Suprapubic skin (tissue), 4 donors: ENCODE data around the gene RAB6B. TPM values are rescaled to one million over a fixed set of nuclear protein-coding genes. Genes with fewer than 3 reads are reported as not detected.
A peak's percentile ranks its signal among the peaks of the same experiment; 100 is the strongest.

ENCODE experiments used
- DNase-seq, 2 donors: peaks; one replicate each; pipeline ENCODE4 v3.0.0-alpha.2; 2019; ENCODE audit warnings: low spot score in 2 of 2
- H3K27ac ChIP-seq: fragments of 200-600 bp; sonication (generic); one replicate; pipeline ENCODE4 v1.5.1; 2019
- H3K27me3 ChIP-seq: fragments of 200-600 bp; sonication (generic); one replicate; pipeline ENCODE4 v1.5.1; 2019
- H3K36me3 ChIP-seq: fragments of 200-600 bp; sonication (generic); one replicate; pipeline ENCODE4 v1.5.1; 2019
- H3K4me1 ChIP-seq: fragments of 200-600 bp; sonication (generic); one replicate; pipeline ENCODE4 v1.5.1; 2019
- H3K4me3 ChIP-seq: fragments of 200-600 bp; sonication (generic); one replicate; pipeline ENCODE4 v1.5.1; 2019; ENCODE audit warnings: mild to moderate bottlenecking
- H3K9me3 ChIP-seq: fragments of 200-600 bp; sonication (generic); one replicate; pipeline ENCODE4 v1.5.1; 2019
- EP300 ChIP-seq: sonication (generic); formaldehyde crosslinking; IDR thresholded peaks from one replicate; pipeline ENCODE4 v1.6.1; 2017; ENCODE audit warnings: antibody characterized with exemption
- POLR2A ChIP-seq, 2 donors: fragments of 450-650 bp; IDR thresholded peaks; one replicate each; pipeline ENCODE4 v1.6.1; 2017; ENCODE audit warnings: antibody characterized with exemption in 2 of 2, mild to moderate bottlenecking in 2 of 2, moderate library complexity in 2 of 2
- POLR2AphosphoS5 ChIP-seq, 3 donors: sonication (generic); formaldehyde crosslinking; IDR thresholded peaks; one replicate each; pipeline ENCODE4 v1.6.1; 2017; ENCODE audit warnings: antibody characterized with exemption in 3 of 3
- WGBS: methylation state at CpG from one replicate; pipeline ENCODE4 v1.1.5; 2018; 5-methylcytosine and 5-hydroxymethylcytosine counted together
- total RNA-seq, 4 donors: library from RNA; depleted of rRNA; stranded (reverse); fragments of >200 nt; gene quantifications; one replicate each; pipeline ENCODE4 v1.1.0, GENCODE V29; 2016
- TF ChIP-seq, protein P1 (sequence below), 2 donors: fragments of 200-600 bp in 1 of 2; fragments of 450-650 bp in 1 of 2; sonication (generic) in 1 of 2; IDR thresholded peaks; one replicate each; pipeline ENCODE4 v1.5.1; 2016 to 2019; ENCODE audit warnings: antibody characterized with exemption in 2 of 2, mild to moderate bottlenecking in 1 of 2, moderate library complexity in 1 of 2

RAB6B gene
- total RNA-seq, 4 donors from 2014 or later = 0.34 to 1.3 (median 0.83) TPM

DNA sequence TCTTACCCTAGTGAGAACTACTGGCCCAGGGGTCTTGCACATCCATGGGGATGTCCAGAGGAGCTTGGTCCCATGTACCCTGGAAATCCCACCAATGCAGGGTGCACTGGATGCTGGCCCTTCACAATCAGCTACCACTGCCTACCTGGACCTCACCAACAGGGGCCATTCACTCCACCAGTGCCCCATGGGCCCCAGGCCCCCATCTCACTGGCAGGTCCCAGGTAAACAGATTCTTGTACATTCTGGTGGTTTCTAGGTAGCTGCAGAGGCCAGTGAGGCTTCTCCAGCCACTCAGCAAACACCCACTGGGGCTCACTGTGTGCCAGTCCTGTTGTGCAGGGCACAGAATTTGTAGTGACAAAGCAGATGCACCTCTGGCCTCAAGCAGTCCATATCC lies 24.9 kb downstream of the RAB6B start:
- Histone ChIP-seq H3K4me3 (no peak overlapping the region), H3K27ac (no peak overlapping the region), H3K4me1 (no peaks in the 10 kb centered on the region), H3K9me3 (no peaks in the 10 kb centered on the region), H3K36me3 (no peaks in the 10 kb centered on the region), H3K27me3 (no peaks in the 10 kb centered on the region)
- DNase-seq = peak in 1 of 2 donors; percentile 9
- TF ChIP-seq, protein P1, sequence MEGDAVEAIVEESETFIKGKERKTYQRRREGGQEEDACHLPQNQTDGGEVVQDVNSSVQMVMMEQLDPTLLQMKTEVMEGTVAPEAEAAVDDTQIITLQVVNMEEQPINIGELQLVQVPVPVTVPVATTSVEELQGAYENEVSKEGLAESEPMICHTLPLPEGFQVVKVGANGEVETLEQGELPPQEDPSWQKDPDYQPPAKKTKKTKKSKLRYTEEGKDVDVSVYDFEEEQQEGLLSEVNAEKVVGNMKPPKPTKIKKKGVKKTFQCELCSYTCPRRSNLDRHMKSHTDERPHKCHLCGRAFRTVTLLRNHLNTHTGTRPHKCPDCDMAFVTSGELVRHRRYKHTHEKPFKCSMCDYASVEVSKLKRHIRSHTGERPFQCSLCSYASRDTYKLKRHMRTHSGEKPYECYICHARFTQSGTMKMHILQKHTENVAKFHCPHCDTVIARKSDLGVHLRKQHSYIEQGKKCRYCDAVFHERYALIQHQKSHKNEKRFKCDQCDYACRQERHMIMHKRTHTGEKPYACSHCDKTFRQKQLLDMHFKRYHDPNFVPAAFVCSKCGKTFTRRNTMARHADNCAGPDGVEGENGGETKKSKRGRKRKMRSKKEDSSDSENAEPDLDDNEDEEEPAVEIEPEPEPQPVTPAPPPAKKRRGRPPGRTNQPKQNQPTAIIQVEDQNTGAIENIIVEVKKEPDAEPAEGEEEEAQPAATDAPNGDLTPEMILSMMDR (IDR thresholded peaks at IDR 0.05) = no peak
- no peak for TF ChIP-seq EP300

DNA sequence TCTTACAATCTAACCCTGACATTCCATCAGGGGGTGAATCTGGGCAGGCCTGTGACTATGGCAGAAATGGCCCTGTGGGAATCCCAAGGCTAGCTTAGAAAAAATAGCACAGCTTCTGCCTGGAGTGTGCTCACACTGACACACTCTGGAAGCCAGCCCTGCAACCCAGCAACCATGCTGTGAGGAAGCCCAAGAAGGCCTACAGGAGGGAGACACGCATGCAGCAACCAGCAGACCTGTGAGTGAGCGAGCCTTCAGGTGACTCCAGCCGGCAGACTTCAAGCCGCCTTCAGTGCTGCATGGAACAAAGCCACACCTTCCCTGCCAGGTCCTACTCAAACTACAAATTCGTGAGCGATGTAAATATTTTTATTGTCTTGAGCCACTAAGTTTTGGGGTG lies 26.1 kb downstream of the RAB6B start:
- Histone ChIP-seq H3K4me1 (no peaks in the 10 kb centered on the region), H3K4me3 (no peak overlapping the region), H3K27me3 (no peaks in the 10 kb centered on the region), H3K36me3 (no peaks in the 10 kb centered on the region), H3K9me3 (no peaks in the 10 kb centered on the region), H3K27ac (no peak overlapping the region)
- TF ChIP-seq POLR2AphosphoS5 (IDR thresholded peaks at IDR 0.05) (no peak), POLR2A (IDR thresholded peaks at IDR 0.05) (no peak), EP300 (no peak)
- TF ChIP-seq, protein P1 (IDR thresholded peaks at IDR 0.05) = no peak
- 92% methylated on average over 6 of the region's 6 CpGs for WGBS
- DNase-seq = peak in 1 of 2 donors; percentile 70

DNA sequence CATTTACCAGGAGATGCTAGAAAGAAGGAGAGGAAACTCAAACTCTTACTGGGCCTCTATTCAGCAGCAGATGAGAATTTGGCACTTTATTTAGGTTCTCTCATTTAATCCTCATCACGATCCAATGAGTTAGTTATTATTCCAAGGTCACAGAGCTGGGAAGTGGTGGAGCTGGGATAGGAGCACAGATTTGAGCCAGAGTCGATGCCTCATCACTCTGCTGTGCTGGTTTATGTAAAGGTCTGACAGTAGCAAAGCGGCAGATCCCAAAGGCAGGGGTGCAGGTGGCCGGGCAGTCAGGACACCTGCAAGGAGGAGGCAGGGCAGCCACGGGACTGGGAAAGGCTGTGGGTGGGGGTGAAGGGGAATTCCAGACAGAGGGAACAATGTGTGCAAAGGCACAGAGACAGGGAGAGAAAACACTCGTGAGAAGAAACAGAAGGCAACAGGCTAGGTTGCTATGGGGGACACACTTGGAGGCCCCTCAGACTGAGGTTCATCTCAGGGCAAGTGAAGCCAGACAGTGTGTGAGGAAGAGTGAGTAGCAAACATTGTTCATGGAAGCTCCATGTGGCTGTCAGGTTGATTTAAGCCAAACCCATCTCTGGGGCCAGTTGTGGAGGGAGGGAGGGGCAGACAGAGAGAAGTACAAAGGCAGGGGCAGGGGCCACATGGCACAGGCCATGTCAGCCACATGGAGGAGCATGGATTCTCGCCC lies 26.8 kb downstream of the RAB6B start:
- Histone ChIP-seq H3K9me3 (no peaks in the 10 kb centered on the region), H3K27me3 (no peaks in the 10 kb centered on the region), H3K36me3 (no peaks in the 10 kb centered on the region), H3K4me3 (no peak overlapping the region), H3K4me1 (no peaks in the 10 kb centered on the region), H3K27ac (no peak overlapping the region)
- 71% methylated on average over 7 of the region's 7 CpGs for WGBS
- TF ChIP-seq EP300 (no peak), POLR2A (IDR thresholded peaks at IDR 0.05) (no peak), POLR2AphosphoS5 (IDR thresholded peaks at IDR 0.05) (no peak)
- TF ChIP-seq, protein P1 (IDR thresholded peaks at IDR 0.05) = no peak
- no peak for DNase-seq

DNA sequence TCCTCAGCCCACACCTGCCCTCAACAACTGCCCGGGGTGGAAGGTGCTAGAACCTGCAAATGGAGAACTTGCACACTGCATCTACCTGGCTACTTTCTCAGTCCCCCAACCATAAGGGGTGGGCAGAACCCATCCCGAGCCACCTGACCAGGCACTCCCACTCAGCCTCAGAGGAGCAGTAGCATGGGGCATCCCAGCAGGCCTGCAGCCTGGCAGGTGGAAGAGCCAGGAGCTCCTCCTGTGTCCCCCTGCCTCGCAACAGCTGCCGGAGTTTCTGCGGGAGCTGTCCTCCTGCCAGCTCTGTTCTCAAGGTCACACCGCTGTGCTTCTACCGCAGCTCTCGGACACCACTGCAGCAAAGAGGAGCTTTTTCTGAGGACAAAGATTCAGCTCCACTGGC lies 27.5 kb downstream of the RAB6B start:
- no peak for DNase-seq

DNA sequence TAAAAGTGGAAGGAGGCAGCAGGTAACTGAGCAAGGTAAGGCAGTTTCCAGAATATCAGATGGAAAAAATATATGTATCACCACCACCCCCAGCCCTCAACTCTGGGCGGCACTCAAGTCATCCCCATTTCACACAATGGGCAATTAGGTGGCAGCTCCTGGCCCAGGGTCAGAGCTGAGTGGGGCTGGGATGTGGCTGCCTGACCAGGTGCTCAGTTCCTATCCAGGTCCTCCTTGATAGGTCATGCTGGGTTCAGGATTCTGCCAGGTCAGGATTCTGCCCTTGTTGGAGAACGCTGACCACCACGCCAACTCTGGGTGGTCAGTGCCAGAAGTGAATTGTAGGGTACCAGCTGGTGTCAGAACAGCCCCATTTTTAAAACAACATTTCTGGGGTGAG lies 29.5 kb downstream of the RAB6B start:
- WGBS = 98% methylated on average over 3 of the region's 3 CpGs
- Histone ChIP-seq H3K9me3 (no peaks in the 10 kb centered on the region), H3K36me3 (no peaks in the 10 kb centered on the region), H3K27ac (no peak overlapping the region), H3K4me1 (no peaks in the 10 kb centered on the region), H3K4me3 (no peak overlapping the region), H3K27me3 (no peaks in the 10 kb centered on the region)
- DNase-seq = no peak
- TF ChIP-seq, protein P1 (IDR thresholded peaks at IDR 0.05) = no peak
- TF ChIP-seq POLR2AphosphoS5 (IDR thresholded peaks at IDR 0.05) (no peak), POLR2A (IDR thresholded peaks at IDR 0.05) (no peak), EP300 (no peak)

More for the DNA sequence above, 27.5 kb downstream of the RAB6B start:
- Histone ChIP-seq H3K27ac (no peak overlapping the region), H3K4me1 (no peaks in the 10 kb centered on the region), H3K36me3 (no peaks in the 10 kb centered on the region), H3K27me3 (no peaks in the 10 kb centered on the region), H3K4me3 (no peak overlapping the region), H3K9me3 (no peaks in the 10 kb centered on the region)
- TF ChIP-seq EP300 (no peak), POLR2A (IDR thresholded peaks at IDR 0.05) (no peak), POLR2AphosphoS5 (IDR thresholded peaks at IDR 0.05) (no peak)
- TF ChIP-seq, protein P1 (IDR thresholded peaks at IDR 0.05) = no peak
- WGBS = 85% methylated on average over 8 of the region's 8 CpGs
